OCI-LY7 (cell line): ENCODE results near the gene RNF10. TPM values are rescaled to one million over a fixed set of nuclear protein-coding genes. Genes with fewer than 3 reads are reported as not detected.

Experiments
- BruUV-seq: library from RNA; stranded (reverse); fragments of 400-500 nt; replicated peaks from 2 replicates; lab custom pipeline; 2021; lab: Mats Ljungman, UMichigan
- CTCF ChIA-PET: fragments of 300-600 bp; sonication (Branson Sonifier 250); formaldehyde crosslinking; loops from one replicate; lab custom pipeline; 2022; ENCODE audit warnings: antibody characterized with exemption; ENCODE audit not compliant: unreplicated experiment; lab: Charles Lee
- POLR2A ChIA-PET: fragments of 300-600 bp; sonication (Branson Sonifier 250); formaldehyde crosslinking; loops from one replicate; lab custom pipeline; 2022; ENCODE audit warnings: antibody characterized with exemption; lab: Charles Lee
- DNase-seq: peaks from one replicate; pipeline ENCODE4 v3.0.0-alpha.2; 2015; ENCODE audit warnings: low spot score
- H2AFZ ChIP-seq: fragments of 200-600 bp; sonication (generic), shearing (Covaris generic); 2 replicates; pipeline ENCODE4 v1.6.1; 2014; ENCODE audit warnings: mild to moderate bottlenecking, antibody characterized with exemption, low read length, moderate library complexity
- H3K27ac ChIP-seq: fragments of 200-600 bp; sonication (generic); 2 replicates; pipeline ENCODE4 v1.5.1; 2014; ENCODE audit warnings: mixed run types, low read depth, mild to moderate bottlenecking, moderate library complexity, low read length, inconsistent platforms; ENCODE audit not compliant: poor library complexity, severe bottlenecking
- H3K36me3 ChIP-seq: fragments of 200-600 bp; sonication (generic); 2 replicates; pipeline ENCODE4 v1.6.1; 2014; ENCODE audit warnings: mild to moderate bottlenecking, antibody characterized with exemption, low read length, moderate library complexity, mixed read lengths; ENCODE audit not compliant: insufficient read depth
- H3K4me1 ChIP-seq: fragments of 200-600 bp; sonication (generic); 2 replicates; pipeline ENCODE4 v1.5.1; 2014; ENCODE audit warnings: mild to moderate bottlenecking, low read length; ENCODE audit not compliant: insufficient read depth, poor library complexity, severe bottlenecking
- H3K4me2 ChIP-seq: fragments of 200-600 bp; sonication (generic); 2 replicates; pipeline ENCODE4 v1.6.1; 2014; ENCODE audit warnings: mild to moderate bottlenecking, low read length
- H3K4me3 ChIP-seq: fragments of 200-600 bp; sonication (generic); 2 replicates; pipeline ENCODE4 v1.5.1; 2014; ENCODE audit warnings: mild to moderate bottlenecking, low read depth, low read length; ENCODE audit not compliant: poor library complexity, severe bottlenecking
- H3K79me2 ChIP-seq: fragments of 200-600 bp; sonication (generic); 2 replicates; pipeline ENCODE4 v1.6.1; 2016; ENCODE audit warnings: low read depth, mild to moderate bottlenecking, low read length, moderate library complexity, mixed read lengths; ENCODE audit not compliant: insufficient read depth
- H3K9me2 ChIP-seq: fragments of 200-600 bp; sonication (generic); 2 replicates; pipeline ENCODE4 v1.6.1; 2016; ENCODE audit warnings: mild to moderate bottlenecking, low read length, mixed read lengths; ENCODE audit not compliant: insufficient read depth
- H3K9me3 ChIP-seq: fragments of 200-600 bp; sonication (generic); 2 replicates; pipeline ENCODE4 v1.6.1; 2014; ENCODE audit warnings: mild to moderate bottlenecking, mixed run types, low read length, mixed read lengths
- H4K20me1 ChIP-seq: fragments of 200-600 bp; sonication (generic); 2 replicates; pipeline ENCODE4 v1.6.1; 2014; ENCODE audit warnings: mild to moderate bottlenecking, antibody characterized with exemption, low read length, moderate library complexity, mixed read lengths; ENCODE audit not compliant: insufficient read depth
- CTCF ChIP-seq: fragments of 200-600 bp; sonication (generic); conservative IDR thresholded peaks from 2 replicates; pipeline ENCODE4 v1.5.1; 2014; ENCODE audit warnings: mild to moderate bottlenecking, antibody characterized with exemption, low read length, moderate library complexity, mixed read lengths
- EZH2phosphoT487 ChIP-seq: fragments of 200-600 bp; sonication (generic); IDR thresholded peaks from 2 replicates; pipeline ENCODE4 v1.6.1; 2018; ENCODE audit warnings: low read depth, borderline replicate concordance, mild to moderate bottlenecking, mixed run types, antibody characterized with exemption, low read length, moderate library complexity, mixed read lengths
- intact Hi-C: fragments of 100-400 bp; cut with micrococcal nuclease; formaldehyde crosslinking; loops from one replicate; pipeline ENCODE4 v1.10.0; 2022; ENCODE audit not compliant: unreplicated experiment
- total RNA-seq, 2 experiments: library from RNA; depleted of rRNA in 1 of 2; stranded (reverse); fragments of >200 nt in 1 of 2; shearing (Covaris generic) in 1 of 2; gene quantifications; 2 replicates each; pipeline ENCODE4 v1.2.3, GENCODE V29; 2014 to 2022

The RNF10 gene
- total RNA-seq, 2 experiments from 2014 or later: 52.2 to 150 TPM

- peaks cover 4% of the 10 kb centered on the region for H3K4me1 ChIP-seq
- H3K36me3 ChIP-seq: no peaks in the 10 kb centered on the region
- intact Hi-C loops: no loop called here
- H3K27ac ChIP-seq: no peak overlapping the region
- no TSS peak for BruUV-seq
- H3K9me2 ChIP-seq: no peaks in the 10 kb centered on the region
- CTCF ChIA-PET: no interaction called here
- POLR2A ChIA-PET: interaction anchor here (0.6 kb wide), 1 partner anchor 1024 kb away, joined by 12 read pairs; no protein-coding TSS in a partner anchor
- H3K4me2 ChIP-seq: no peak overlapping the region
- no peaks in the 10 kb centered on the region for H4K20me1 ChIP-seq
- no peak overlapping the region for H3K4me3 ChIP-seq
- H2AFZ ChIP-seq: no peak overlapping the region
- no peaks in the 10 kb centered on the region for H3K79me2 ChIP-seq
- no peak for DNase-seq
- TF ChIP-seq EZH2phosphoT487 (no peak), CTCF (no peak)
- no peaks in the 10 kb centered on the region for H3K9me3 ChIP-seq
These were observed 84.9 kb downstream of the RNF10 start for GRCh38 chr12:120618954-120619615.

GRCh38 chr12:120620624-120621023 lies 86.5 kb downstream of the RNF10 start:
- no peaks in the 10 kb centered on the region for H3K9me2 ChIP-seq
- no peaks in the 10 kb centered on the region for H3K79me2 ChIP-seq
- no peaks in the 10 kb centered on the region for H3K36me3 ChIP-seq
- TF ChIP-seq CTCF (no peak), EZH2phosphoT487 (no peak)
- H3K27ac ChIP-seq: no peak overlapping the region
- ChIA-PET POLR2A (no interaction called here), CTCF (no interaction called here)
- BruUV-seq: no TSS peak
- H2AFZ ChIP-seq: no peak overlapping the region
- peaks cover 5% of the 10 kb centered on the region for H3K4me1 ChIP-seq
- H3K4me2 ChIP-seq: no peak overlapping the region
- intact Hi-C loops: no loop called here
- no peak for DNase-seq
- no peaks in the 10 kb centered on the region for H4K20me1 ChIP-seq
- H3K9me3 ChIP-seq: no peaks in the 10 kb centered on the region
- H3K4me3 ChIP-seq: no peak overlapping the region
